Neural progenitor cell (in vitro differentiated cells): ENCODE data around the gene SERPINB6. TPM values are rescaled to one million over a fixed set of nuclear protein-coding genes. Genes with fewer than 3 reads are reported as not detected.

Source experiments
- DNase-seq: peaks from one replicate; pipeline ENCODE4 v3.0.0-alpha.2; 2016; ENCODE audit warnings: low spot score
- H2AFZ ChIP-seq: fragments of 200-600 bp; sonication (generic); replicated peaks from 2 replicates; pipeline ENCODE4 v1.6.1; 2016; ENCODE audit warnings: antibody characterized with exemption
- H3F3A ChIP-seq: fragments of 200-600 bp; sonication (generic); 2 replicates; pipeline ENCODE4 v1.6.1; 2016; ENCODE audit warnings: antibody characterized with exemption, low read depth
- H3K27ac ChIP-seq: fragments of 200-600 bp; sonication (generic); 2 replicates; pipeline ENCODE4 v1.5.1; 2016; ENCODE audit warnings: mild to moderate bottlenecking
- H3K27me3 ChIP-seq: fragments of 200-600 bp; sonication (generic); 2 replicates; pipeline ENCODE4 v1.6.1; 2016; ENCODE audit warnings: mild to moderate bottlenecking, moderate library complexity
- H3K36me3 ChIP-seq: fragments of 200-600 bp; sonication (generic); 2 replicates; pipeline ENCODE4 v1.5.1; 2016
- H3K4me1 ChIP-seq: fragments of 200-600 bp; sonication (generic); 2 replicates; pipeline ENCODE4 v1.6.1; 2016; ENCODE audit warnings: mixed run types
- H3K4me2 ChIP-seq: fragments of 200-600 bp; sonication (generic); 2 replicates; pipeline ENCODE4 v1.6.1; 2016
- H3K4me3 ChIP-seq: fragments of 200-600 bp; sonication (generic); 2 replicates; pipeline ENCODE4 v1.5.1; 2016
- H3K79me2 ChIP-seq: fragments of 200-600 bp; sonication (generic); 2 replicates; pipeline ENCODE4 v1.6.1; 2016; ENCODE audit warnings: low read depth
- H3K9ac ChIP-seq: fragments of 200-600 bp; sonication (generic); 2 replicates; pipeline ENCODE4 v1.6.1; 2016
- H3K9me3 ChIP-seq: fragments of 200-600 bp; sonication (generic); 2 replicates; pipeline ENCODE4 v1.5.1; 2016; ENCODE audit warnings: low read depth
- H4K20me1 ChIP-seq: fragments of 200-600 bp; sonication (generic); 2 replicates; pipeline ENCODE4 v1.6.1; 2016; ENCODE audit warnings: low read depth
- H3K27ac Mint-ChIP-seq: 3 replicates; pipeline ENCODE4 v1.8.0; 2021; ENCODE audit warnings: mixed read lengths
- H3K27me3 Mint-ChIP-seq: 2 replicates; pipeline ENCODE4 v1.8.0; 2022; ENCODE audit warnings: low read depth, mild to moderate bottlenecking, inconsistent platforms, moderate library complexity, mixed read lengths; ENCODE audit not compliant: insufficient read depth
- H3K36me3 Mint-ChIP-seq: 3 replicates; pipeline ENCODE4 v1.8.0; 2021; ENCODE audit warnings: mixed read lengths
- H3K4me1 Mint-ChIP-seq: 3 replicates; pipeline ENCODE4 v1.8.0; 2021; ENCODE audit warnings: mixed read lengths
- H3K4me3 Mint-ChIP-seq: 3 replicates; pipeline ENCODE4 v1.8.0; 2021; ENCODE audit warnings: mild to moderate bottlenecking, moderate library complexity, mixed read lengths
- H3K9me3 Mint-ChIP-seq: 3 replicates; pipeline ENCODE4 v1.8.0; 2020; ENCODE audit warnings: mixed read lengths
- EZH2 ChIP-seq: fragments of 200-600 bp; sonication (generic); IDR thresholded peaks from 2 replicates; pipeline ENCODE4 v1.6.1; 2017; ENCODE audit warnings: antibody characterized with exemption, mild to moderate bottlenecking, moderate library complexity
- EZH2phosphoT487 ChIP-seq: fragments of 200-600 bp; sonication (generic); IDR thresholded peaks from 2 replicates; pipeline ENCODE4 v1.6.1; 2017; ENCODE audit warnings: antibody characterized with exemption
- total RNA-seq: library from RNA; depleted of rRNA; stranded (reverse); fragments of >200 nt; gene quantifications from 2 replicates; pipeline ENCODE4 v1.2.3, GENCODE V29; 2015; ENCODE audit warnings: low replicate concordance
- TF ChIP-seq, protein P1 (sequence below): fragments of 200-600 bp; sonication (generic); IDR thresholded peaks from 2 replicates; pipeline ENCODE4 v1.5.1; 2017; ENCODE audit warnings: antibody characterized with exemption, mild to moderate bottlenecking

SERPINB6 gene
- total RNA-seq, 1 donor from 2014 or later, result 13.3 TPM

DNA sequence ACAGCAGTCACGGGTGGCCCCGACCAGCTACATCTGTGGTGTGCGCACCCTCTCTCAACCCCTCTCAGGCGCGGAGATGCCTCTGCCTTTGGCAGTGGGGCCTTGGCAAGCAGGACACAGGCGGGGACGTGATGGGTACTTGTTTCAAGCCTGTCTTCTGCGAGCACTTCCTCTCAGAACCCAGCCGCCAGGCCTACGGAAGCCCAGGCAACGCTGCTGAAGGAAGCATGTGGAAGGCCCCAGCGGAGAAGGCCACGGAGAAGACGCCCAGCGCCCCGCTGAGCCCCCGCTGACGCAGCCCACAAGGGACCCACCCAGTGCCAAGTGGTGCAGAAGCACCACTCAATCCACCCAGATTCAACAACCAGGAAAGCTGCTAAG, 13.0 kb downstream of the SERPINB6 start:
- TF ChIP-seq, protein P1, sequence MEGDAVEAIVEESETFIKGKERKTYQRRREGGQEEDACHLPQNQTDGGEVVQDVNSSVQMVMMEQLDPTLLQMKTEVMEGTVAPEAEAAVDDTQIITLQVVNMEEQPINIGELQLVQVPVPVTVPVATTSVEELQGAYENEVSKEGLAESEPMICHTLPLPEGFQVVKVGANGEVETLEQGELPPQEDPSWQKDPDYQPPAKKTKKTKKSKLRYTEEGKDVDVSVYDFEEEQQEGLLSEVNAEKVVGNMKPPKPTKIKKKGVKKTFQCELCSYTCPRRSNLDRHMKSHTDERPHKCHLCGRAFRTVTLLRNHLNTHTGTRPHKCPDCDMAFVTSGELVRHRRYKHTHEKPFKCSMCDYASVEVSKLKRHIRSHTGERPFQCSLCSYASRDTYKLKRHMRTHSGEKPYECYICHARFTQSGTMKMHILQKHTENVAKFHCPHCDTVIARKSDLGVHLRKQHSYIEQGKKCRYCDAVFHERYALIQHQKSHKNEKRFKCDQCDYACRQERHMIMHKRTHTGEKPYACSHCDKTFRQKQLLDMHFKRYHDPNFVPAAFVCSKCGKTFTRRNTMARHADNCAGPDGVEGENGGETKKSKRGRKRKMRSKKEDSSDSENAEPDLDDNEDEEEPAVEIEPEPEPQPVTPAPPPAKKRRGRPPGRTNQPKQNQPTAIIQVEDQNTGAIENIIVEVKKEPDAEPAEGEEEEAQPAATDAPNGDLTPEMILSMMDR, result no peak
- no peak for TF ChIP-seq EZH2
- TF ChIP-seq EZH2phosphoT487, result no peak
- H3F3A ChIP-seq, result peaks cover 6% of the 10 kb centered on the region
- H3K27ac ChIP-seq, result no peak overlapping the region
- no peaks in the 10 kb centered on the region for H3K36me3 ChIP-seq
- no peak overlapping the region for H3K9ac ChIP-seq
- no peaks in the 10 kb centered on the region for H3K79me2 ChIP-seq
- DNase-seq, result no peak
- H3K27ac Mint-ChIP-seq, result no peak overlapping the region
- H3K27me3 Mint-ChIP-seq, result peaks cover 8% of the 10 kb centered on the region
- H3K9me3 ChIP-seq, result no peaks in the 10 kb centered on the region
- H3K9me3 Mint-ChIP-seq, result no peaks in the 10 kb centered on the region
- no peak overlapping the region for H3K4me3 ChIP-seq
- H3K36me3 Mint-ChIP-seq, result peaks cover 8% of the 10 kb centered on the region
- no peaks in the 10 kb centered on the region for H3K27me3 ChIP-seq
- no peaks in the 10 kb centered on the region for H4K20me1 ChIP-seq
- peaks cover 22% of the 10 kb centered on the region for H3K4me1 ChIP-seq
- H3K4me1 Mint-ChIP-seq, result peaks cover 34% of the 10 kb centered on the region
- H3K4me2 ChIP-seq, result no peak overlapping the region
- H3K4me3 Mint-ChIP-seq, result no peak overlapping the region
- no peak overlapping the region for H2AFZ ChIP-seq

DNA sequence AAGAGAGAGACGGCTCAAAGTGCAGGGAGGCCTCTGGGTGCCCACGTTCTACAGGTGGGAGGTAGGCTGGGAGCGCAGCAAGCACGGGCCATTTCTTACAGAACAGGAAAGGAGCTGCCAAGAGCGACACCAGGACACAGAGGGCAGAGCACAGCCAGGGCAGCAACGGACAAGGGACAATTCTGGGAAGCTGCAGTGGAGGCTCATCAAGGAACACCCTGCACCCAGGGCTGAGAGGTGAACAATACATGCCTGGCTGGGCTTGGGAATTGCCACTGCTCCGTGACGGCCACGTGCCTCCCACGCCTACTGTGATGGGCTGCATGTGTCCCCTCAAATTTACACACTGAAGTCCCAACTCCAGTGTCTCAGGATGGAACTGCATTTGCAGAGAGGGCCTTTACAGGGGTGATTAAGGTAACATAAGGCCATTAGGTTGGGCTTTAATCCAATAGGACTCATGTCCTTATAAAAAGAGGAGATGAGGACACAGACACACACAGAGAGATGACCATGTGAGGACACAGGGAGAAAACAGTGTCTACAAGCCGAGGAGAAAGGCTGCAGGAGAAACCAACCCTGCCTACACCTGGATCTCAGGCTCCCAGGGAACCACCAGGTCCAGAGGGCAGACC, 13.6 kb downstream of the SERPINB6 start:
- H3K9me3 Mint-ChIP-seq, result no peaks in the 10 kb centered on the region
- Histone ChIP-seq H3K4me3 (no peak overlapping the region), H3K9ac (no peak overlapping the region), H3K27ac (no peak overlapping the region), H4K20me1 (no peaks in the 10 kb centered on the region), H3K79me2 (no peaks in the 10 kb centered on the region), H3K4me1 (peaks cover 22% of the 10 kb centered on the region), H3K4me2 (no peak overlapping the region), H3K9me3 (no peaks in the 10 kb centered on the region), H3K27me3 (no peaks in the 10 kb centered on the region), H2AFZ (no peak overlapping the region), H3K36me3 (no peaks in the 10 kb centered on the region), H3F3A (peaks cover 6% of the 10 kb centered on the region)
- H3K4me3 Mint-ChIP-seq, result no peak overlapping the region
- H3K27ac Mint-ChIP-seq, result peak overlapping the region; percentile 35
- TF ChIP-seq EZH2 (no peak), EZH2phosphoT487 (no peak)
- TF ChIP-seq, protein P1, result no peak
- H3K4me1 Mint-ChIP-seq, result peaks cover 34% of the 10 kb centered on the region
- no peak for DNase-seq
- H3K27me3 Mint-ChIP-seq, result peaks cover 8% of the 10 kb centered on the region
- peaks cover 10% of the 10 kb centered on the region for H3K36me3 Mint-ChIP-seq

DNA sequence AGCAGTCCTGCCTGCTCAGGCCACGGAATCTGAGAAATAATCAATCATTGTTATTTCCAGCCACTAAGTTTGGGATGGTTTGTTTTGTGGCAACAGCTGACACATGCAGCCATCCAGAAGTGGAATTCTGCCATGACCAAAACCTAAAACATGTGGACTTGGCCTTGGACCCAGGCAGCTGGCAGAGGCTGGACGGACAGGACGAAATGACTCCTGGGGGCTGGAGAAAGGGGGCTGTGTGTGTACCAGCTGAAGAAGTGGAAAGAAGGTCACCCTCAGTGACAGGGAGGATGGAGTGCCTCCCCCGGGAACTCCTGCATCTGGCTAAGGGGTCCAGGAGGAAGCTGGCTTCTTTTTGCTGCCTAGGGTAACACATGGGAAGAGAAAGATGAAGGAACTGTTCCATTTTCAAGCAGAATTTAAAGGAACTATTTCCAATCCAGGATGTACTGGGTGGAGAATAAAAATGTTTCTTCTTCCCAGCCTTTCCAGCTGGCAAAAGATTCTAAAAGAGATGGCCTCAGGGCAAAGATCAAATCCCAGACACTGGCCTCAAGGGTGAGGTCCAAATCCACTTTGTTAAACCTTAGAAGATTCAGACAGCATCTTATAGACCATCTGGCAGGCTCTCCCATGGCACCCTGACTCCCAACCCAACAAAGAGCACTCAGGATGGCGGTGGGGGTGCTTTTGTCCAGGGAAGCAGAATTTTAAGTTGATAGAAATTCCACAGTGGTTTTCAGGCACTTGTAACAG, 14.3 kb downstream of the SERPINB6 start:
- Histone ChIP-seq H3K9me3 (no peaks in the 10 kb centered on the region), H3K79me2 (no peaks in the 10 kb centered on the region), H3K9ac (no peak overlapping the region), H3K4me3 (no peak overlapping the region), H3K4me1 (peaks cover 21% of the 10 kb centered on the region), H3F3A (peaks cover 6% of the 10 kb centered on the region), H3K27me3 (no peaks in the 10 kb centered on the region), H3K27ac (no peak overlapping the region), H4K20me1 (no peaks in the 10 kb centered on the region), H3K36me3 (no peaks in the 10 kb centered on the region), H3K4me2 (no peak overlapping the region), H2AFZ (no peak overlapping the region)
- DNase-seq, result no peak
- Mint-ChIP-seq H3K27ac (peak overlapping the region; percentile 35), H3K4me1 (peaks cover 37% of the 10 kb centered on the region), H3K4me3 (no peak overlapping the region), H3K36me3 (peaks cover 10% of the 10 kb centered on the region), H3K27me3 (peaks cover 11% of the 10 kb centered on the region), H3K9me3 (no peaks in the 10 kb centered on the region)
- TF ChIP-seq EZH2 (no peak), EZH2phosphoT487 (no peak)
- TF ChIP-seq, protein P1, result no peak
